SK-N-SH (cell line): ENCODE results near the gene R3HDM2.

Source experiments
- TF ChIP-seq, protein P1 (sequence below): fragments of 200-600 bp; sonication (generic); IDR thresholded peaks from 2 replicates; pipeline ENCODE4 v1.6.1; 2017; ENCODE audit warnings: antibody characterized with exemption, mild to moderate bottlenecking, moderate library complexity
- TF ChIP-seq, protein P2 (sequence below): IDR thresholded peaks from 2 replicates; pipeline ENCODE4 v1.6.1; 2012; ENCODE audit warnings: mild to moderate bottlenecking, low read depth, low read length, moderate library complexity

DNA sequence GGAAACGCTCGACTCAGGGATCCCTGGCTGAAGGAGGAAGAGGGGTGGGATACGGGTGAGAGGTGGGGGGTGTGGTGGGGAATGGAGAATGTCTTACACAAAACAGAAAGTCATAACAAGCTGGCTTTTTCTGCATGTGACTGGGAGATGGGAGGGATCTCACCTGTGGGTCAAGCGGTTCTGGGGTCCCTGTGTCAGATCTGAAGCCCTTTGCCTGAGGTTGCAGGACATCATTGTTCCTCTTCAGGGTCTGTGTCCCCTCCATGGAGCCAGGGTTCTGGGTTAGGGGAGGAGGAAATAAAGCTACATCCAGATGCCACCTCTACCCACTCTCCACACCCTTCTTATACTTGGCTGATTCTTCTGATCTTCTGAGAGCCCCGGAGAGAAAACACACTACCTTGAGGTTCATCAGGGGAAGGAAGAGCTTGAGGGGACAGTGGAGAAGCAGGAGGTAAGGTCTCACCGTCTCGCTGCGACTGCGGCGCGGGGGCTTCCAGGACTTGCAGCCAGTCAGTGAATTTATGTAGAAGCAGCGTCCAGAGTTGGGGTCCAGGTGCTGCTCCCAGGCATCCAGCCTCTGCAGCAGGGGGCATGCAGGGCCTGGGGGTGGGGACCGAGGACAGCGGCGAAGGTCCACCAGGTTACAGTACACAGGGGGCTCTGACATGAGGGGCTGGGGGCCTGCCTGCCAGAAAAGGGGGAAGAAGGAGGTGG, 46.3 kb upstream of the R3HDM2 start:
- TF ChIP-seq, protein P1, sequence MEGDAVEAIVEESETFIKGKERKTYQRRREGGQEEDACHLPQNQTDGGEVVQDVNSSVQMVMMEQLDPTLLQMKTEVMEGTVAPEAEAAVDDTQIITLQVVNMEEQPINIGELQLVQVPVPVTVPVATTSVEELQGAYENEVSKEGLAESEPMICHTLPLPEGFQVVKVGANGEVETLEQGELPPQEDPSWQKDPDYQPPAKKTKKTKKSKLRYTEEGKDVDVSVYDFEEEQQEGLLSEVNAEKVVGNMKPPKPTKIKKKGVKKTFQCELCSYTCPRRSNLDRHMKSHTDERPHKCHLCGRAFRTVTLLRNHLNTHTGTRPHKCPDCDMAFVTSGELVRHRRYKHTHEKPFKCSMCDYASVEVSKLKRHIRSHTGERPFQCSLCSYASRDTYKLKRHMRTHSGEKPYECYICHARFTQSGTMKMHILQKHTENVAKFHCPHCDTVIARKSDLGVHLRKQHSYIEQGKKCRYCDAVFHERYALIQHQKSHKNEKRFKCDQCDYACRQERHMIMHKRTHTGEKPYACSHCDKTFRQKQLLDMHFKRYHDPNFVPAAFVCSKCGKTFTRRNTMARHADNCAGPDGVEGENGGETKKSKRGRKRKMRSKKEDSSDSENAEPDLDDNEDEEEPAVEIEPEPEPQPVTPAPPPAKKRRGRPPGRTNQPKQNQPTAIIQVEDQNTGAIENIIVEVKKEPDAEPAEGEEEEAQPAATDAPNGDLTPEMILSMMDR, result no peak
- TF ChIP-seq, protein P2, sequence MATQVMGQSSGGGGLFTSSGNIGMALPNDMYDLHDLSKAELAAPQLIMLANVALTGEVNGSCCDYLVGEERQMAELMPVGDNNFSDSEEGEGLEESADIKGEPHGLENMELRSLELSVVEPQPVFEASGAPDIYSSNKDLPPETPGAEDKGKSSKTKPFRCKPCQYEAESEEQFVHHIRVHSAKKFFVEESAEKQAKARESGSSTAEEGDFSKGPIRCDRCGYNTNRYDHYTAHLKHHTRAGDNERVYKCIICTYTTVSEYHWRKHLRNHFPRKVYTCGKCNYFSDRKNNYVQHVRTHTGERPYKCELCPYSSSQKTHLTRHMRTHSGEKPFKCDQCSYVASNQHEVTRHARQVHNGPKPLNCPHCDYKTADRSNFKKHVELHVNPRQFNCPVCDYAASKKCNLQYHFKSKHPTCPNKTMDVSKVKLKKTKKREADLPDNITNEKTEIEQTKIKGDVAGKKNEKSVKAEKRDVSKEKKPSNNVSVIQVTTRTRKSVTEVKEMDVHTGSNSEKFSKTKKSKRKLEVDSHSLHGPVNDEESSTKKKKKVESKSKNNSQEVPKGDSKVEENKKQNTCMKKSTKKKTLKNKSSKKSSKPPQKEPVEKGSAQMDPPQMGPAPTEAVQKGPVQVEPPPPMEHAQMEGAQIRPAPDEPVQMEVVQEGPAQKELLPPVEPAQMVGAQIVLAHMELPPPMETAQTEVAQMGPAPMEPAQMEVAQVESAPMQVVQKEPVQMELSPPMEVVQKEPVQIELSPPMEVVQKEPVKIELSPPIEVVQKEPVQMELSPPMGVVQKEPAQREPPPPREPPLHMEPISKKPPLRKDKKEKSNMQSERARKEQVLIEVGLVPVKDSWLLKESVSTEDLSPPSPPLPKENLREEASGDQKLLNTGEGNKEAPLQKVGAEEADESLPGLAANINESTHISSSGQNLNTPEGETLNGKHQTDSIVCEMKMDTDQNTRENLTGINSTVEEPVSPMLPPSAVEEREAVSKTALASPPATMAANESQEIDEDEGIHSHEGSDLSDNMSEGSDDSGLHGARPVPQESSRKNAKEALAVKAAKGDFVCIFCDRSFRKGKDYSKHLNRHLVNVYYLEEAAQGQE, result no peak
